GM23338 (cell line): ENCODE data around the gene GNAI2.

ENCODE experiments used
- CREB1 ChIP-seq: fragments of 250-450 bp; sonication (Bioruptor Pico); IDR thresholded peaks from 2 replicates; pipeline ENCODE4 v1.5.0; 2020; ENCODE audit warnings: low read depth, mild to moderate bottlenecking, moderate library complexity
- EZH2 ChIP-seq: fragments of 200-600 bp; sonication (generic); IDR thresholded peaks from one replicate; pipeline ENCODE4 v1.8.0; 2017; ENCODE audit warnings: antibody characterized with exemption, mild to moderate bottlenecking, low read depth; ENCODE audit not compliant: unreplicated experiment
- EZH2phosphoT487 ChIP-seq: fragments of 200-600 bp; sonication (generic); IDR thresholded peaks from one replicate; pipeline ENCODE4 v1.8.1; 2018; ENCODE audit warnings: antibody characterized with exemption; ENCODE audit not compliant: unreplicated experiment
- JUNB ChIP-seq: IDR thresholded peaks from one replicate; pipeline ENCODE4 v1.6.1; 2016; ENCODE audit warnings: antibody characterized with exemption; ENCODE audit not compliant: unreplicated experiment
- POLR2AphosphoS5 ChIP-seq: IDR thresholded peaks from 2 replicates; pipeline ENCODE4 v1.6.1; 2016; ENCODE audit warnings: antibody characterized with exemption, low read depth
- STAT1 ChIP-seq: IDR thresholded peaks from one replicate; pipeline ENCODE4 v1.6.1; 2016; ENCODE audit warnings: antibody characterized with exemption; ENCODE audit not compliant: unreplicated experiment
- ZNF114 ChIP-seq: fragments of 250-450 bp; sonication (Bioruptor Pico); IDR thresholded peaks from 2 replicates; pipeline ENCODE4 v1.5.0; 2020; ENCODE audit warnings: mild to moderate bottlenecking, moderate library complexity
- ZNF331 ChIP-seq: fragments of 250-450 bp; sonication (Bioruptor Pico); IDR thresholded peaks from 2 replicates; pipeline ENCODE4 v1.5.0; 2020; ENCODE audit warnings: low read depth, mild to moderate bottlenecking, moderate library complexity
- TF ChIP-seq, protein P1 (sequence below), 2 experiments: fragments of 200-600 bp in 1 of 2; sonication (generic) in 1 of 2; conservative IDR thresholded peaks; 2 replicates each; pipeline versions ENCODE4 v1.5.1 to v1.6.1; 2016 to 2017; ENCODE audit warnings: antibody characterized with exemption in 2 of 2, low read depth in 2 of 2, mild to moderate bottlenecking in 2 of 2, moderate library complexity in 1 of 2
- TF ChIP-seq, protein P2 (sequence below): IDR thresholded peaks from one replicate; pipeline ENCODE4 v1.6.1; 2018; ENCODE audit warnings: antibody characterized with exemption; ENCODE audit not compliant: unreplicated experiment
- TF ChIP-seq, protein P3 (sequence below): fragments of 250-450 bp; sonication (Bioruptor Pico); IDR thresholded peaks from 2 replicates; pipeline ENCODE4 v1.5.0; 2020; ENCODE audit warnings: mild to moderate bottlenecking, moderate library complexity

DNA sequence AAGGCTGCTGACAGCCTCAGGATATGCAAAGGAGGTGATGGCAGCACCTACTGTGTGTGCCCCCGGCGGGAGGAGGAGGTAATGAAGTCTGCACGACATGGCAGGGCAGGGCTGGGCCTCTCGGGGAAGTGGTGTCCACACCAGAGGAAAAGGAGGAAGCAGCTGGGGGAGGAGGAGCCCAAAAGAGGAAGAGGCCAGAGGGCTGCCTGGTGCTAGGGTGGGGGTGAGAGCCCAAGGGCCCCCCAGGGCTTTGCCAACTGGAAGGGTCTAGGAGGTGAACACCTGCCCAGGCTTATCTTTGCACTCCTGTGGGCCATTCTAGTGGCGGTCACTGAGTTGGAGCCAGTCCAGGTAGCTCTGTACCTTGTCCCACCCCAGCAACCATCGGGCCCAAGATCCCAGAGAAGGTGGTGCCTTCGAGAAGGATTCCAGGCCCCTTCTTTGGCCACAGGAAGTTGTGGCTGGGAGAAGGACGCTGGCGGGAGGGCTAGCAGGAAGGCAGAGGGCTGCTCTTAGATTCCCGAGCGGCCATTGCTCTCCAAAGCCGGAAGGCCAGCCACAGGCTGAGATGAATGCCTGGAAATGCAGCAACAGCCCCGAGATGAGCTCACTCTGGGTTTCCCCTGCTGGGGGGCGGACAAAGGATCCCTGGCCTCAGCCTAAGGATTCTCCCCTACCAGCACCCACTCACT lies 7.0 kb downstream of the GNAI2 start:
- TF ChIP-seq STAT1 (no peak), EZH2 (no peak), ZNF114 (CRISPR knock-in tag) (no peak), EZH2phosphoT487 (no peak), POLR2AphosphoS5 (no peak), CREB1 (no peak), ZNF331 (CRISPR knock-in tag) (no peak), JUNB (no peak)
- TF ChIP-seq, protein P1, sequence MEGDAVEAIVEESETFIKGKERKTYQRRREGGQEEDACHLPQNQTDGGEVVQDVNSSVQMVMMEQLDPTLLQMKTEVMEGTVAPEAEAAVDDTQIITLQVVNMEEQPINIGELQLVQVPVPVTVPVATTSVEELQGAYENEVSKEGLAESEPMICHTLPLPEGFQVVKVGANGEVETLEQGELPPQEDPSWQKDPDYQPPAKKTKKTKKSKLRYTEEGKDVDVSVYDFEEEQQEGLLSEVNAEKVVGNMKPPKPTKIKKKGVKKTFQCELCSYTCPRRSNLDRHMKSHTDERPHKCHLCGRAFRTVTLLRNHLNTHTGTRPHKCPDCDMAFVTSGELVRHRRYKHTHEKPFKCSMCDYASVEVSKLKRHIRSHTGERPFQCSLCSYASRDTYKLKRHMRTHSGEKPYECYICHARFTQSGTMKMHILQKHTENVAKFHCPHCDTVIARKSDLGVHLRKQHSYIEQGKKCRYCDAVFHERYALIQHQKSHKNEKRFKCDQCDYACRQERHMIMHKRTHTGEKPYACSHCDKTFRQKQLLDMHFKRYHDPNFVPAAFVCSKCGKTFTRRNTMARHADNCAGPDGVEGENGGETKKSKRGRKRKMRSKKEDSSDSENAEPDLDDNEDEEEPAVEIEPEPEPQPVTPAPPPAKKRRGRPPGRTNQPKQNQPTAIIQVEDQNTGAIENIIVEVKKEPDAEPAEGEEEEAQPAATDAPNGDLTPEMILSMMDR (conservative IDR thresholded peaks at IDR 0.05; ENCODE audit: low read depth in 2 of 2) = peak in 1 of 2 experiments; percentile 19; a peak in 2 of 4 replicates
- TF ChIP-seq, protein P2, sequence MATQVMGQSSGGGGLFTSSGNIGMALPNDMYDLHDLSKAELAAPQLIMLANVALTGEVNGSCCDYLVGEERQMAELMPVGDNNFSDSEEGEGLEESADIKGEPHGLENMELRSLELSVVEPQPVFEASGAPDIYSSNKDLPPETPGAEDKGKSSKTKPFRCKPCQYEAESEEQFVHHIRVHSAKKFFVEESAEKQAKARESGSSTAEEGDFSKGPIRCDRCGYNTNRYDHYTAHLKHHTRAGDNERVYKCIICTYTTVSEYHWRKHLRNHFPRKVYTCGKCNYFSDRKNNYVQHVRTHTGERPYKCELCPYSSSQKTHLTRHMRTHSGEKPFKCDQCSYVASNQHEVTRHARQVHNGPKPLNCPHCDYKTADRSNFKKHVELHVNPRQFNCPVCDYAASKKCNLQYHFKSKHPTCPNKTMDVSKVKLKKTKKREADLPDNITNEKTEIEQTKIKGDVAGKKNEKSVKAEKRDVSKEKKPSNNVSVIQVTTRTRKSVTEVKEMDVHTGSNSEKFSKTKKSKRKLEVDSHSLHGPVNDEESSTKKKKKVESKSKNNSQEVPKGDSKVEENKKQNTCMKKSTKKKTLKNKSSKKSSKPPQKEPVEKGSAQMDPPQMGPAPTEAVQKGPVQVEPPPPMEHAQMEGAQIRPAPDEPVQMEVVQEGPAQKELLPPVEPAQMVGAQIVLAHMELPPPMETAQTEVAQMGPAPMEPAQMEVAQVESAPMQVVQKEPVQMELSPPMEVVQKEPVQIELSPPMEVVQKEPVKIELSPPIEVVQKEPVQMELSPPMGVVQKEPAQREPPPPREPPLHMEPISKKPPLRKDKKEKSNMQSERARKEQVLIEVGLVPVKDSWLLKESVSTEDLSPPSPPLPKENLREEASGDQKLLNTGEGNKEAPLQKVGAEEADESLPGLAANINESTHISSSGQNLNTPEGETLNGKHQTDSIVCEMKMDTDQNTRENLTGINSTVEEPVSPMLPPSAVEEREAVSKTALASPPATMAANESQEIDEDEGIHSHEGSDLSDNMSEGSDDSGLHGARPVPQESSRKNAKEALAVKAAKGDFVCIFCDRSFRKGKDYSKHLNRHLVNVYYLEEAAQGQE = no peak
- TF ChIP-seq, protein P3, sequence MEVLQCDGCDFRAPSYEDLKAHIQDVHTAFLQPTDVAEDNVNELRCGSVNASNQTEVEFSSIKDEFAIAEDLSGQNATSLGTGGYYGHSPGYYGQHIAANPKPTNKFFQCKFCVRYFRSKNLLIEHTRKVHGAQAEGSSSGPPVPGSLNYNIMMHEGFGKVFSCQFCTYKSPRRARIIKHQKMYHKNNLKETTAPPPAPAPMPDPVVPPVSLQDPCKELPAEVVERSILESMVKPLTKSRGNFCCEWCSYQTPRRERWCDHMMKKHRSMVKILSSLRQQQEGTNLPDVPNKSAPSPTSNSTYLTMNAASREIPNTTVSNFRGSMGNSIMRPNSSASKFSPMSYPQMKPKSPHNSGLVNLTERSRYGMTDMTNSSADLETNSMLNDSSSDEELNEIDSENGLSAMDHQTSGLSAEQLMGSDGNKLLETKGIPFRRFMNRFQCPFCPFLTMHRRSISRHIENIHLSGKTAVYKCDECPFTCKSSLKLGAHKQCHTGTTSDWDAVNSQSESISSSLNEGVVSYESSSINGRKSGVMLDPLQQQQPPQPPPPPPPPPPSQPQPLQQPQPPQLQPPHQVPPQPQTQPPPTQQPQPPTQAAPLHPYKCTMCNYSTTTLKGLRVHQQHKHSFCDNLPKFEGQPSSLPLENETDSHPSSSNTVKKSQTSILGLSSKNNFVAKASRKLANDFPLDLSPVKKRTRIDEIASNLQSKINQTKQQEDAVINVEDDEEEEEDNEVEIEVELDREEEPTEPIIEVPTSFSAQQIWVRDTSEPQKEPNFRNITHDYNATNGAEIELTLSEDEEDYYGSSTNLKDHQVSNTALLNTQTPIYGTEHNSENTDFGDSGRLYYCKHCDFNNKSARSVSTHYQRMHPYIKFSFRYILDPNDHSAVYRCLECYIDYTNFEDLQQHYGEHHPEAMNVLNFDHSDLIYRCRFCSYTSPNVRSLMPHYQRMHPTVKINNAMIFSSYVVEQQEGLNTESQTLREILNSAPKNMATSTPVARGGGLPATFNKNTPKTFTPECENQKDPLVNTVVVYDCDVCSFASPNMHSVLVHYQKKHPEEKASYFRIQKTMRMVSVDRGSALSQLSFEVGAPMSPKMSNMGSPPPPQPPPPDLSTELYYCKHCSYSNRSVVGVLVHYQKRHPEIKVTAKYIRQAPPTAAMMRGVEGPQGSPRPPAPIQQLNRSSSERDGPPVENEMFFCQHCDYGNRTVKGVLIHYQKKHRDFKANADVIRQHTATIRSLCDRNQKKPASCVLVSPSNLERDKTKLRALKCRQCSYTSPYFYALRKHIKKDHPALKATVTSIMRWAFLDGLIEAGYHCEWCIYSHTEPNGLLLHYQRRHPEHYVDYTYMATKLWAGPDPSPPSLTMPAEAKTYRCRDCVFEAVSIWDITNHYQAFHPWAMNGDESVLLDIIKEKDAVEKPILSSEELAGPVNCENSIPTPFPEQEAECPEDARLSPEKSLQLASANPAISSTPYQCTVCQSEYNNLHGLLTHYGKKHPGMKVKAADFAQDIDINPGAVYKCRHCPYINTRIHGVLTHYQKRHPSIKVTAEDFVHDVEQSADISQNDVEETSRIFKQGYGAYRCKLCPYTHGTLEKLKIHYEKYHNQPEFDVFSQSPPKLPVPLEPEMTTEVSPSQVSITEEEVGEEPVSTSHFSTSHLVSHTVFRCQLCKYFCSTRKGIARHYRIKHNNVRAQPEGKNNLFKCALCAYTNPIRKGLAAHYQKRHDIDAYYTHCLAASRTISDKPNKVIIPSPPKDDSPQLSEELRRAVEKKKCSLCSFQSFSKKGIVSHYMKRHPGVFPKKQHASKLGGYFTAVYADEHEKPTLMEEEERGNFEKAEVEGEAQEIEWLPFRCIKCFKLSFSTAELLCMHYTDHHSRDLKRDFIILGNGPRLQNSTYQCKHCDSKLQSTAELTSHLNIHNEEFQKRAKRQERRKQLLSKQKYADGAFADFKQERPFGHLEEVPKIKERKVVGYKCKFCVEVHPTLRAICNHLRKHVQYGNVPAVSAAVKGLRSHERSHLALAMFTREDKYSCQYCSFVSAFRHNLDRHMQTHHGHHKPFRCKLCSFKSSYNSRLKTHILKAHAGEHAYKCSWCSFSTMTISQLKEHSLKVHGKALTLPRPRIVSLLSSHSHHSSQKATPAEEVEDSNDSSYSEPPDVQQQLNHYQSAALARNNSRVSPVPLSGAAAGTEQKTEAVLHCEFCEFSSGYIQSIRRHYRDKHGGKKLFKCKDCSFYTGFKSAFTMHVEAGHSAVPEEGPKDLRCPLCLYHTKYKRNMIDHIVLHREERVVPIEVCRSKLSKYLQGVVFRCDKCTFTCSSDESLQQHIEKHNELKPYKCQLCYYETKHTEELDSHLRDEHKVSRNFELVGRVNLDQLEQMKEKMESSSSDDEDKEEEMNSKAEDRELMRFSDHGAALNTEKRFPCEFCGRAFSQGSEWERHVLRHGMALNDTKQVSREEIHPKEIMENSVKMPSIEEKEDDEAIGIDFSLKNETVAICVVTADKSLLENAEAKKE = no peak
